Right cardiac atrium (tissue), 5 donors: ENCODE results near the gene DRP2. TPM values are rescaled to one million over a fixed set of nuclear protein-coding genes. Genes with fewer than 3 reads are reported as not detected.
A peak's percentile ranks its signal among the peaks of the same experiment; 100 is the strongest.
"Not testable (repeated sequence)": the region's sequence is repeated elsewhere in the genome, so short reads cannot be mapped to it uniquely, and the experiment has no call there.

Experiments used
- ATAC-seq, 2 donors: fragments of 200-7000 bp; cut with Tn5 transposase; one replicate each; pipeline versions ENCODE4 v1.8.0 to v1.9.1; 2020; ENCODE audit warnings: moderate library complexity in 2 of 2, mild to moderate bottlenecking in 1 of 2
- DNase-seq, 3 donors: peaks; one replicate each; pipeline ENCODE4 v3.0.0-alpha.2; 2020
- H3K27ac ChIP-seq: one replicate; pipeline ENCODE4 v1.5.1; 2013; ENCODE audit warnings: mild to moderate bottlenecking, low read length, control low read depth, moderate library complexity
- H3K27me3 ChIP-seq: one replicate; pipeline ENCODE4 v1.6.1; 2013; ENCODE audit not compliant: control insufficient read depth, insufficient read depth
- H3K4me1 ChIP-seq: one replicate; pipeline ENCODE4 v1.6.1; 2013; ENCODE audit warnings: low read length; ENCODE audit not compliant: control insufficient read depth, insufficient read depth
- H3K4me3 ChIP-seq: one replicate; pipeline ENCODE4 v1.5.1; 2013; ENCODE audit warnings: low read length, control low read depth
- H3K9me3 ChIP-seq: one replicate; pipeline ENCODE4 v1.6.1; 2013; ENCODE audit warnings: low read length; ENCODE audit not compliant: control insufficient read depth
- WGBS: extraction: QIAGEN DNeasy Blood & Tissue Kit; methylation state at CpG from one replicate; pipeline ENCODE4 v1.1.7; 2013; 5-methylcytosine and 5-hydroxymethylcytosine counted together
- intact Hi-C, 4 donors: fragments of 100-400 bp; cut with DNase I; formaldehyde crosslinking; loops; one replicate each; pipeline versions ENCODE4 v1.11.0 to v1.14.0; 2022 to 2023
- polyA plus RNA-seq: library from polyadenylated mRNA; stranded (reverse); fragments of 200-250 nt; gene quantifications from one replicate; pipeline ENCODE4 v1.2.3, GENCODE V29; 2013
- total RNA-seq, 4 donors: library from RNA; stranded (reverse); fragmentation: NEBNext Ultra II Directional; extraction: Animal tissue kit (Norgen Biotek cat#: 25700); gene quantifications; one replicate each; pipeline ENCODE4 v1.2.1, GENCODE V29; 2021
- donor health status: healthy with polysubstance abuse.
- donor health status: DM: no; HTN: yes; CAD: no.
- donor health status: DM: no; HTN: no; CAD: no.
- donor health status: DM: no; HTN: yes; CAD: no; lungs with severe emphysema.
- donor health status: DM: yes; HTN: yes; CAD: no.

DRP2 gene
- total and polyA plus RNA-seq, 5 donors = 0.03 to 0.27 (median 0.15) TPM

- peak in 2 of 3 donors; percentile 13 to 41 for DNase-seq
- H3K4me1 ChIP-seq = no peaks in the 10 kb centered on the region
These were observed 71.5 kb downstream of the DRP2 start, which contains the start of gene TAF7L for GRCh38 chrX:101290957-101291603. Gene TAF7L, minus strand, starts transcription at chrX:101291334. Its CDS starts 3,791 bp downstream, at chrX:101287543.

DNA sequence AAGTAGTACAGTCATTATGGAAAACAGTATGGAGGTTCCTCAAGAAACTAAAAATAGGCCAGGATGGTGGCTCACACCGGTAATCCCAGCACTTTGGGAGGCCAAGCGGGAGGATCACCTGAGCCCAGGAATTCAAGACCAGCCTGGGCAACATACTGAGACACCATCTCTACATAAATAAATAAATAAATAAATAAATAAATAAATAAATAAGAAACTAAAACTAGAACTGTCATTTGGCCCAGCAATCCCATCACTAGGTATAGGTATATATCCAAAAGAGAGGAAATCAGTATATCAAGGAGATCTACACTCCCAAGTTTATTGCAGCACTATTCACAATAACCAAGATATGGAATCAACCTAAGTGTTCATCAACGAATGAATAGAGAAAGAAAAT, 76.0 kb downstream of the DRP2 start:
- intact Hi-C loops, H3K27ac ChIP-seq, ATAC-seq, DNase-seq, H3K4me3 ChIP-seq, H3K27me3 ChIP-seq, H3K4me1 ChIP-seq, H3K9me3 ChIP-seq: not testable (repeated sequence)
- 93% methylated on average over 3 of the region's 3 CpGs for WGBS

More at GRCh38 chrX:101290957-101291603, 71.5 kb downstream of the DRP2 start, which contains the start of gene TAF7L:
- WGBS = 13% methylated on average over 75 of the region's 75 CpGs
- peak in 1 of 2 donors; percentile 26 for ATAC-seq
- H3K27me3 ChIP-seq = no peaks in the 10 kb centered on the region
- H3K27ac ChIP-seq = no peak within 1 kb of the TSS
- no peaks in the 10 kb centered on the region for H3K9me3 ChIP-seq
- peak within 1 kb of the TSS; percentile 12 for H3K4me3 ChIP-seq
- intact Hi-C loops = no loop called here

DNA sequence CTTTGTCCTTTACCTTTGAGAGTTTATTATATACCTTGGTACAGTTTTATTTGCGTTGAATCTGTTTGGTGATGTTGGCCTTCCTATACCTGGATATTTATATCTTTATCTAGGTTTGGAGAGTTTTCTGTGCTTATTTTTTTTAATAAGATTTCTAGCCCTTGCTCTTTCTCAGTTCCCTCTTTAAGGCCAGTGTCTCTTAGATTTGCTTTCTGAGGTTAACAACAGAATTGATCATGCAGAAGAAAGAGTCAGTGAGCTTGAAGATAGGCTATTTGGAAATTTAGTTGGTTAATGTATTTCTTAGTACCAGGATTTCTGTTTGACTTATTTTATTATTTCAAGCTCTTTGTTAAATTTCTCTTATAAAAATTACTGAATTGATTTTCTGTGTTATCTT, 84.2 kb downstream of the DRP2 start:
- no peak for DNase-seq
- Histone ChIP-seq H3K27ac (no peak overlapping the region), H3K4me3 (no peak overlapping the region), H3K27me3 (no peaks in the 10 kb centered on the region), H3K9me3 (no peaks in the 10 kb centered on the region), H3K4me1 (no peaks in the 10 kb centered on the region)
- intact Hi-C loops = no loop called here
- ATAC-seq = no peak
- 96% methylated on average over 1 of the region's 1 CpG for WGBS

Other genes with a start within 250 kb of the DRP2 start
- 10 to 100 TPM; 19.4 to 22.6 (median 21.0) TPM for gene TRMT2B, start 167.7 kb upstream of the DRP2 start, total RNA-seq
- 14.7 TPM for gene TRMT2B, start 167.7 kb upstream of the DRP2 start, polyA plus RNA-seq
- under 1 TPM; 0.23 to 0.50 (median 0.33) TPM for gene TMEM35A, start 140.9 kb upstream of the DRP2 start, total RNA-seq
- gene TMEM35A, start 140.9 kb upstream of the DRP2 start, polyA plus RNA-seq = 0.66 TPM
- under 1 TPM; 0.31 to 0.85 (median 0.58) TPM for gene CENPI, start 121.6 kb upstream of the DRP2 start, total RNA-seq
- 0.38 TPM for gene CENPI, start 121.6 kb upstream of the DRP2 start, polyA plus RNA-seq
- not detected for gene TAF7L, start 71.5 kb downstream of the DRP2 start, total RNA-seq
- not detected for gene TAF7L, start 71.5 kb downstream of the DRP2 start, polyA plus RNA-seq
- 10 to 100 TPM; 14.4 to 20.3 (median 19.1) TPM for gene TIMM8A, start 129.0 kb downstream of the DRP2 start, total RNA-seq
- 12.9 TPM for gene TIMM8A, start 129.0 kb downstream of the DRP2 start, polyA plus RNA-seq
- 1 to 10 TPM; 1.6 to 3.6 (median 3.3) TPM for gene BTK, start 166.4 kb downstream of the DRP2 start, total RNA-seq
- 0.88 TPM for gene BTK, start 166.4 kb downstream of the DRP2 start, polyA plus RNA-seq
- 100 to 1,000 TPM in 2 of 4 donors, 10 to 100 TPM in 2; 71.2 to 109 (median 99.8) TPM for gene RPL36A, start 171.2 kb downstream of the DRP2 start, total RNA-seq
- gene RPL36A, start 171.2 kb downstream of the DRP2 start, polyA plus RNA-seq = 1,005 TPM
- gene GLA, start 188.1 kb downstream of the DRP2 start, total RNA-seq = 10 to 100 TPM; 10.4 to 20.5 (median 17.9) TPM
- 20.7 TPM for gene GLA, start 188.1 kb downstream of the DRP2 start, polyA plus RNA-seq
- gene HNRNPH2, start 188.4 kb downstream of the DRP2 start, total RNA-seq = 10 to 100 TPM; 54.6 to 69.4 (median 58.8) TPM
- gene HNRNPH2, start 188.4 kb downstream of the DRP2 start, polyA plus RNA-seq = 53.3 TPM